ENCODE measurements around the gene NEURL2.

NEURL2 gene

DNA sequence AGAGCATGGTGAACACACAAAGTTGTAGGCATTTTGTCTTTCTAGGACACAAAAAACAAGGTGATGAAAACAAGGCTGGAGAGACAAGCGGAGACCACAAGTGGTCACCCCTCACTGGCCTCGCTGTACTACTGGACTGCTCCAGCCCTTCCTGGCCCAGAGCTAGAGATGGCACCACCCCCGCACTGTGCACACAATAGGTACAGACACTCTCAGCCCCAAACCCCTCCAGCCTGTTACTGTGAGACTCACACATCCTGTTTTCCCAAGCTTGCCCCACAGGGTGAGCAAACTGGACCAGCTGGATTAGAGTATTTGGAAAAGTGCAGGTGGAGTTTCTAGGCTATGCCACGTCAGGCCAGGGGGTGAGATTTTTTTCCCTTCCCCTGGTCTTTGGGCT lies 18.4 kb downstream of the NEURL2 start:
- DNase-seq (ENCODE audit: low spot score): no peak

DNA sequence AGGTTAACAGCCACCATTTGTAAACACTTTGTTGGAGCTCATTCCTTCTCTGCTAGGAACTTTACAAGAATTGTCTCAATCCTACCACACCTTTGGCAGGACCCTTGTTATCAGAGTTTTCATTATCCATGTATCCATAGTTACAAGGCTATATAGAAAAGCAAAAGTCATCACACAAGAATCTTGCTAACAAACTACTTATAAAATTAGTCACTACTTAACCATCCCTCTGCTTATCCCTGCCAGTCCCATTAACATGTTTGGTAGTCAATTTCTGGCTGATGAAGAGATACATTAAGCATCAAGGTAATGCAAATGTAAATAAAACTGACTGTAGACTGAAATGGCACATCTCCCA lies 23.2 kb downstream of the NEURL2 start:
- no peak for DNase-seq (ENCODE audit: low spot score)

DNA sequence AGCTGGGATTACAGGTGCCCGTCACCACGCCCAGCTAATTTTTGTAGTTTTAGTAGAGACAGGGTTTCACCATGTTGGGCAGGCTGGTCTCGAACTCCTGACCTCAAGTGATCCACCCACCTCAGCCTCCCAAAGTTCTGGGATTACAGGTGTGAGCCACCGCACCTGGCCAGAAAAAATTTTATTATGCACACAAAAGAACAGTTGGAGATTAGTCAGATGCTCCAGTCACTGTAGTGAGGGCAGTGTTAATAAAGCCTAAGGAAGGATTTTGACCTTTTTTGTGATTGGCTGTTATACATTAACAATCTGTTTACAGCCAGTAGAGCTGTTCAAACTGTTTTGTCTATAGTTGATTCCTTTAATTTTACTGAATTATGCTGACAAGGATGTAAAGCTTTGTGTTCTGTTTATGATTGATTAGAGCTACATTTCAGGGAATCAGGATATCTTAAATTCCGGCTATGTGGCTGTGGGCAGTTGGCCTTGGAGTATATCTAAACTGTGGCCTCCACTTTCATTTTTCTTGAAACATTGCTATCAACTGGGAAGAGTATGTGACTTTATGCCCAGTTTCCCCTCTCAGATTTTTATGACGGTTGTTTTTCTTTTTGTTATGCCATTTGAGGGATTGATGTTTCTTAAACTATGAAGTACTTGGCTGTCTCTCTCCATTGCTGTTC lies 23.7 kb downstream of the NEURL2 start:
- DNase-seq (ENCODE audit: low spot score): no peak

DNA sequence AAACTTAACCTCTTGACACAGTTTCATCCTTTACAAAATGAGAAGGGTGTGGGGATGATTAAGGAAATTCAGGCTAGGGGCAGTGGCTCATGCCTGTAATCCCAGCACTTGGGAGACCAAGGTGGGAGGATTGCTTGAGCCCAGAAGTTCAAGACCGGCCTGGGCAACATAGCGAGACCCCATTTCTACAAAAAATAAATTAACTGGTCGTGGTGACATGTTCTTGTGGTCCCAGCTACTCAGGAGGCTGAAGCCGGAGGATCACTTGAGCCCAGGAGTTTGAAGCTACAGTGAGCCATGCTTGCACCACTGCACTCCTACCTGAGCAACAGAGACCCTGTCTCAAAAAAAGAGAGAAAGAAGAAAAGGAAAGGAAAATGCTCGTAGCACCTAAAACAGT lies 24.6 kb downstream of the NEURL2 start:
- no peak for DNase-seq (ENCODE audit: low spot score)

DNA sequence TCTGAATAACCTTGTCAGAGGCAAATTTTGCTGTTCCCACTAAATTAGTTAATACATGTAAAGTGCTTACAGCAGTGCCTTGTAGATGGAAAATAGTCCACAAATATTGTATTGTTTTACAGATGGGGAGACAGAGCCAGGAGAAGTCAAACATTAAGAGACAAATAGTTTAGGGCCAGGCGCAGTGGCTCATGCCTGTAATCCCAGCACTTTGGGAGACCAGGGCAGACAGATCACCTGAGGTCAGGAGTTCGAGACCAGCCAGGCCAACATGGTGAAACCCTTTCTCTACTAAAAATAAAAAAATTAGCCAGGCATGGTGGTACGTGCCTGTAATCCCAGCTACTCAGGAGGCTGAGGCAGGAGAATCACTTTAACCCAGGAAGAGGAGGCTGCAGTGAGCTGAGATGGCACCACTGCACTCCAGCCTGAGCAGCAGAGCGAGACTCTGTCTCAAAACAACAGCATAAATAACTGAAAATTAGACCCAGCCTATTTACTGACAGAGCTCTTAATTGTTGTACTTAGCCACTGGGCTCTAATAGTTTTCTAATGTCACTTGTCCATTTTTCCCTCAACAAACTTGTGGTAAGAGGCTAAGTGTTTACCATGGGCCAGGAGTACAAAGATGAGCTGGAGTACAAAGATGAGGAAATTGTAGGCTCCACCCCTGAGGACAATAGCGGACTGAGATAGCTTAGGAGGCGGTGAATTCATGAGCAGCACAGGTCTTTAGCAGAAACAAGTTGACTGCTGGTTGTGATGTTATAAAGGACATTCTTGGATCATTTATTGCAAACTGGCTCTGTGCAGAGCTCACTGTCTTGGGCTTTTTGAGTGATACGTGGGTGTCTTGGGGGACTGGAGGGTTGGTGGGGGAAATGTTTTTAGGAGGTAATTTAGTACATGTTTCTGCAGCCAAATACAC lies 27.2 kb downstream of the NEURL2 start:
- no peak for DNase-seq (ENCODE audit: low spot score)

- no peak for DNase-seq (ENCODE audit: low spot score)
Measured at GRCh38 chr20:45861221-45862075, 29.6 kb downstream of the NEURL2 start.

DNA sequence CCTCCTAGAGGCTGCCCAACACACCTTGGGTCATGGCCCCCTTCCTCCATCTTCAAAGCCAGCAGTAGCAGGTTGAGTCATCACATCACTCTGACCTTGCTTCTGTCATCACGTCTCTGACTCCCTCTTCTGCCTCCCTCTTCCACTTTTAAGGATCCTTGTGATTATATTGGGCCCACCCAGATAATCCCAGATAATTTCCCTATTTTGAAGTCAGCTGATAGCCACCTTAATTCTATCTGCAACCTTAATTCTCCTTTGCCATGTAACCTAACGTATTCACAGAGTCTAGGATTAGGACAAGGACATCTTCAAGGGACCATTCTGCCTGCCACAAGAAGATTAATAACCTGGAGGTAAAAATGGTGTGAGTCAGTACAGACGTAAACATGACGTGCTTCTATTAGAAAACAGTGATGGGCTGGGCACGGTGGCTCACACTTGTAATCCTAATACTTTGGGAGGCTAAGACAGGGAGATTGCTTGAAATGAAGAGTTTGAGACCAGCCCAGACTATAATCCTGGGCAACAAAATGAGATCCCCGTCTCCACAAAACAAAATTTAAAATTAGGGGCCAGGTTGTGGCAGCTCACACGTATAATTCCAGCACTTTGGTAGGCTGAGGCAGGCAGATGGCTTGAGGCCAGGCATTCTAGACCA lies 30.3 kb downstream of the NEURL2 start:
- no peak for DNase-seq (ENCODE audit: low spot score)

DNA sequence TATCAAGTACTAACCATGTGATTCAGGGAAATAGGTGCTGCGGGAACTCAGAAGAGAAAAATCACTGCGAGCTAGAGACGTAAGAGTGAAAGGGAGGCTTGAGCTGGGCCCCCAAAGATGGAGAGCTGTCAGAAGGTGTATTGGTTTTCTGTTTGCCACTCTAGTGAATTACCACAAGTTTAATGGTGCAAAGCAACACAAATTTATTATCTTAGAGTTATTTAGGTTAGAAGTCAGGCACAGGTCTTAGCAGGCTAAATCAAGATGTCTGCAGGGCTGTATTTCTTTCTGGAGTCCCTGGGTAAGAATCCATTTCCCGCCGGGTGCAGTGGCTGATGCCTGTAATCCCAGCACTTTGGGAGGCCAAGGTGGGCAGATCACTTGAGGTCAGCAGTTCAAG lies 31.1 kb downstream of the NEURL2 start:
- no peak for DNase-seq (ENCODE audit: low spot score)

GRCh38 chr20:45857882-45858216 lies 33.2 kb downstream of the NEURL2 start:
- DNase-seq (ENCODE audit: low spot score): peak; percentile 34

DNA sequence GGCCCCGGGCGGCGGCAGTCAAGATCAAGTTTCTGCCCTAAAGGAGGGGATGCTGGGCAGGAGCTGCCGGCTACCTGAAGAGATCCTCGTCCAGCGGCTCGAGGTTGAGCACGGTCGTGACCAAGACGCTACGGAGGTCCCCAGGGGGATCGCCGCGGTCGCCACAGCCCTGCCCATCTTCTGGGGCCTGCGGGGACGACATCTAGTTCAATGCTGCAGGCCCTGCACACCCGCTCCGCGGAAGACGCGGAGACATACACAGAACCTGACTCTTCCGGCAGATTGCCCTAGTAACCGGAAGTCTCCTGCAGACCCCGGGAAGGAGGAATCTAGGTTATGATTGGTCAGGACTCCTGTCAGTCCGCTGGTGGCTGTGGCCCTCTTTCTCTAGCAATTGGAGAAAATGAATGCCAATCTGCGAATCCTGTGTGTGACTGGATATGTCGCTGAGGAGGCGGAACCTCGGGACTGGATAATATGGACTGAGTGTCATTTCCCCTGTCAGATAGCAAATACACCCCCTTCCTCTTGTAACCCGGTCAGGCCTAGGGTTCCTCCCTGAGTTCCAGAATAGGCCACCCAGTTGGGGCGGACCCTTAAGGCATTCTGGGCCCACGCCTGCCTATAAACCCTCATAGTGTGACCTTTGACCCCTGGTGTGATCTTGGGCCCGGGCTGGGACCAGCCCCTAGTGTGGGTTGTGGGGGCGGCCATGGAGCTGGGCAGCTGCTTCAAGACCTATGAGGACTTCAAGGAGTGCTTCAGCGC lies 33.7 kb downstream of the NEURL2 start, which contains the start of the genes ACOT8 and ZSWIM3:
TSS of gene ACOT8 (minus strand) at position 279 of the 768 bp plus-strand sequence. CDS start at position 202, 77 bp downstream.
TSS of gene ZSWIM3 (plus strand) at position 501 of the 768 bp plus-strand sequence. CDS start at position 713, 212 bp downstream.
- DNase-seq (ENCODE audit: low spot score): peak; percentile 100

- no peak for DNase-seq (ENCODE audit: low spot score)
Measured at GRCh38 chr20:45853484-45853883, 37.5 kb downstream of the NEURL2 start.

- DNase-seq (ENCODE audit: low spot score): no peak
Measured at GRCh38 chr20:45852326-45852725, 38.7 kb downstream of the NEURL2 start.

- DNase-seq (ENCODE audit: low spot score): no peak
Measured at GRCh38 chr20:45851501-45851900, 39.5 kb downstream of the NEURL2 start.

GRCh38 chr20:45850926-45851325 lies 40.1 kb downstream of the NEURL2 start:
- DNase-seq (ENCODE audit: low spot score): no peak

GRCh38 chr20:45850238-45850637 lies 40.8 kb downstream of the NEURL2 start:
- no peak for DNase-seq (ENCODE audit: low spot score)

DNA sequence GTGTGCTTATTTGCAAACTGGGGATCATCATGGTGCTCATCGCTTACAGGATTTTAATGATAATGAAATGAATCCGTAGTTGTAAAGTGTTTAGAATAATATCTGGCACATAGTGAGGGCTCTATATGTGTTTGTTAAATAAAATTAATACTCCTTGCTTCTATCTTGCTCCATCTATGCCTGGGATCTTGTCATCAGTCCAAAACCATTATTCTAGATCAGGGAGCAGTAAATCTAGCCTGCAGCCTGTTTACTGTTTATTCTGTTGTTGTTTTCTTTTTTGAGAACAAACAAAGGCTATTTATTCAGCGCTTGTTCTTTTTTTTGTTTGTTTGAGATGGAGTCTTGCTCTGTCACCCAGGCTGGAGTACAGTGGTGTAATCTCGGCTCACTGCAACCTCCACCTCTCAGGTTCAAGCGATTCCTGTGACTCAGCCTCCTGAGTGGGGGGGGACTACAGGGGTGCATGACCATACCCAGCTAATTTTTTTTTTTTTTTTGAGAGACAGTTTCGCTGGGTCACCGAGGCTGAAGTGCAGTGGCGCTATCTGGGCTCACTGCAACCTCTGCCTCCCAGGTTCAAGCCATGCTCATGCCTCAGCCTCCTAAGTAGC lies 41.9 kb downstream of the NEURL2 start:
- DNase-seq (ENCODE audit: low spot score): no peak

DNA sequence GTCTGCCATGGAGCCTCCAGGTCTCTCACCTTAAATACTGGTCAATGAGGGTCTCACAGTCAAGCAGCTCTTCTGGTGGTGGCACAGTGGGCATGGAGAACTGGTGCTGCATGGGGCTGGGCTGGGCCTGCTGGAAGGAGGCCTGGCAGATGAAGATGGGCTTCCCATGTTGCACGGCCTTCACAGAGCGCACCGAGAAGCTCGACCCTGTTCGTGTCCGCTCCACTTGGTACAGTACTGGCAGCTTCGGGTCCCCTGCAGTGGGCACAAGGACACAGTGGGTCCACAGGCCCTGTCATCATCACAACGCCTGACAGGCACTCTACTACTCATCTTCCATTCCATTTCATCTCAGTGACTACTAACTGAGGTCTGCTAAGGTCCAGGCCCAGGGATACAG lies 42.6 kb downstream of the NEURL2 start:
- no peak for DNase-seq (ENCODE audit: low spot score)

DNA sequence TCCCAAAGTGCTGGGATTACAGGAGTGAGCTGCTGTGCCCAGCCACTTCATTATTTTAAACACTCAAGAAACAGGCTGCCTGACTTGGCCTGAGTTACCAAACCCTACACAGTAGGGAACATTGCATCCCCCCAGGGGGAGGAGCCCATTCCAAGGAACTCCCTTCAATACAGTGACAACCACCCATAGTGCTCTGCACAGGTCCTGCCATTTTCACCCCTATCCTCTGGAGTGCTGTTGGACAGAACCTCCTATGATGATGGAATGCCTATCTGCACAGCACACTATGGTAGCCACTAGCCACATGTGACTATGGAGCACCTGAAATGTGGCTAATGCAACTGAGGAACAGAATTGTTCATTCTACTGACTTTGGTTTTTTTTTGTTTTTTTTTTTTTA lies 45.6 kb downstream of the NEURL2 start:
- no peak for DNase-seq (ENCODE audit: low spot score)

- no peak for DNase-seq (ENCODE audit: low spot score)
Measured at GRCh38 chr20:45843506-45843905, 47.5 kb downstream of the NEURL2 start.

GRCh38 chr20:45842169-45842812 lies 48.7 kb downstream of the NEURL2 start:
- DNase-seq (ENCODE audit: low spot score): no peak

All from CD4-positive, alpha-beta T cell treated with Interleukin-6 at 100 ng/mL for 8 hours (primary cell).